HG03460 (cell line): Measurements from ENCODE around the gene PTPRG.
A peak's percentile ranks its signal among the peaks of the same experiment; 100 is the strongest.

Experiments
- ATAC-seq: cut with Tn5 transposase; IDR thresholded peaks from one replicate; pipeline ENCODE4 v1.9.1; 2021; ENCODE audit not compliant: unreplicated experiment

PTPRG gene

DNA sequence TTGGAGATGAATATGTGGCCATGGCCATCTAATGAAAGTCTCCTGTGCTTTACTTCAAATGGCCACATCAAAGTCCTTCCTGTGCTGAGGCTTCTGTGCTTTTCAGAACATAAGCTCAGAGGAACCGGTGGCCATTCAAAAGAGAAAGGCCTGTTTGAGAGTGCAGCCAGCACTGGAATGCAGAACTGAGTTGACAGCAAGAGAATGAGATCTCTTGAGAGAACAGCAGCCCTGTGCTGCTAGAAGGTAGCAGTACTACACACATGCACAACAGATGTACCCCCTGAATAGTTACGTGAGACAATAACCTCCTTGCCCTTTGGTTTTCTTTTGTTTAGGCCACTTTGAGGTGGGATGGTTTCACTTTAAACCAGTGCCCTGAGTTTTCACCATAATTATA is 292.5 kb downstream of the PTPRG start:
- no peak for ATAC-seq

- no peak for ATAC-seq
Observed at GRCh38 chr3:61855211-61855610, 293.8 kb downstream of the PTPRG start.

DNA sequence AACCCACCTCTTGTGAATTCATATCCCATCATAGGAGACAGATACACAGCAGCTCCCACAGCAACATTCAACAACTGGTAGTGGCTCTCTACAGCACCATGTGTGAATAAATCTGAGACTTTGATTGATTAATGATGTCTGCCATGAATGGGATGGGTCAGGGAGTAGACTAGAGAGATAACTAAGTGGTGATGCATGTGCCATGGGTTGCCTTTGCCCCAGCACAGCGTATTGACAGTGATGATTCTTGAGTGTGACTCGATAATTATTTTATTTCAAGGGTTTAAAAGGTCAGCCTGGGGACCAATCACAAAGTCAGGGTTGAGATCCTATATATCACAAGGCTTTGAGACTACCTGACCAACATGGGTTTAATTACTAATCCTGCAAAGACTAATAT is 295.9 kb downstream of the PTPRG start:
- ATAC-seq, result no peak

DNA sequence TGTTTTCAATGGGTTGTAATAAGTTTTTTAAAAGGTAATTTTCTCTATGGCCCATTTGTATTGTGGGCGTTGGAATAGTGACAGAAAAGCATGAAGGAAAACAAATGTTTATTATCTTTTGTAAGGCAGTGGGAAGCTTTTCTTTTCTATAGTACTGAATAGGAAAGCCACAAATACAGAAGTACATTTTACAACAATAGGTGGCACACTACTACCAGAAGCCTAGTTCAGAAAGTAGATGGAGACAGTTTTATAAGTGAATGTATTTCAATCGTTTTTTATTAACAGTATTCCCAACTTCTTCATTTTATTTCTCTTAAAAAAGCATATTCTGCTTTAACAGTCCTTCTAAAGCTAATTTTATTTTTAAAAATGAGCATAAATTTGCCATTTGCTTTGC is 296.7 kb downstream of the PTPRG start:
- no peak for ATAC-seq

GRCh38 chr3:61861410-61861809 is 300.0 kb downstream of the PTPRG start:
- no peak for ATAC-seq

DNA sequence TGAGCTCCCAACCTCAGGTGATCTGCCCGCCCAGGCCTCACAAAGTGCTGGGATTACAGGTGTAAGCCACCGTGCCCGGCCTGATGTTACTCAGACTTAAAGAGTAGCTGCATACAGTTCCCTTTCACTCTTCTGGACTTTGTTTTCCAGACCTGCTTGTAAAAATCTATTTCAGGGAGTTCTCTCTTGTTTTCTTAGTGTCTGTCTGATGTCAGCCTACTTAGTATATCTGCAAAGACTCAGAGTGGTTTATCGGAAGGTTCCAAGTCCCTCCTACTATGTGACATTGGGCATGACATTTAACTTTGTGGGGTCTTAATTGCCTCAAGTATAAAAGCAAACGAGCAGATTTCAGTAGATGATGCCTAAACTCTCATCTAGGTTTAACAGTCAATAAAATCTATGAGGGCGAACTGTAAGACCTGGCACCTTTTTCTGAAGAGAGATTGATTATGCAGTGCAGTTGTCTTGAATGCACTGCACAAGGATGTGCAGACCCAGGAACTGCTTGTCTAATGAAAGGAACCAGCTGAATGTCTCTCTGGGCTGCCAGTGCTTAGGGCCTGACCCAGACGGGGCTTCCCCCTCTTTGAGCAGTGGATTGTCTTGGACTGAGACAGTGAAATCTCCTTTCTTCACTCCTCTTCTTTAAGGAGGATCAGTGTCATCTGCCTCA is 301.4 kb downstream of the PTPRG start:
- ATAC-seq, result no peak

- no peak for ATAC-seq
Observed at GRCh38 chr3:61863579-61863978, 302.2 kb downstream of the PTPRG start.

DNA sequence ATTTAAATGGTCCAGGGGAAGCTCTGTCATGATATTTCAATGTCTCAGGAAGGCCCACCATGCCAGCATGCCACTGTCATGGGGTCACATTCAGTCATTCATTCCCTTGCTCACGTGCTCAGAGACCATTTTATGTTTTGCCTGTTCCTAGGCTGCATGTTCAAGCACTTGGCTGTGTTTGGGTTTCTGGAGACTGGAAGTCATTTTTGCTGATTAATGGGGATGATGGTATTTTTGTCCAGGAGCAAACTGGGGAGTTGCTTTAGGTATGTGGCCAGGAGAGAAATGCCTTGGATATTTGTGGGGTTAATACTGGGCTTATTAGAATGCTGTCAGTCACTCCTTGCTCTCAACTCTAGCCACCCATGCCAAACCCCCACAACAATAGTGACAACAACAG is 303.5 kb downstream of the PTPRG start:
- ATAC-seq, result no peak

GRCh38 chr3:61865466-61866152 is 304.2 kb downstream of the PTPRG start:
- ATAC-seq, result no peak

GRCh38 chr3:61866153-61866542 is 304.8 kb downstream of the PTPRG start:
- no peak for ATAC-seq

- no peak for ATAC-seq
Observed at GRCh38 chr3:61866961-61867461, 305.6 kb downstream of the PTPRG start.

DNA sequence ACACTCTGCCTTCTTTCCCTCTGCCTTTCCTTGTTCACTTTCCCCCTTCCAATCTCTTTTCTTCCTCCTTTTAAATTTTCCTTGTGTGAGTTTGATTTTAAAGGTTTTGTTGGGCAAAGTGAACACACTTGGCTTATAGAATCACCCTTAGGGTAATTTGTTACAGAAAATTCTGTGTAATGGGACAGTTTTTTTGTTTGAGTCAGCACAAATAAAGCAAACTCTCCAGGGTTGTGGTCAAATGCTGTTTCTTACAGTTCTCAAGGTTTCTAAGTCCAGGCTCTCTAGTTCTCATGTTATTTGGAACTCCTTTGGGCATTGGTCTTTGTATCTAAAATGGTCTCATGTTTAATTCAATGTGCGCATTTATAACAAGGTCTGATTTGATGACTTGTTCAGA is 307.1 kb downstream of the PTPRG start:
- ATAC-seq, result no peak

DNA sequence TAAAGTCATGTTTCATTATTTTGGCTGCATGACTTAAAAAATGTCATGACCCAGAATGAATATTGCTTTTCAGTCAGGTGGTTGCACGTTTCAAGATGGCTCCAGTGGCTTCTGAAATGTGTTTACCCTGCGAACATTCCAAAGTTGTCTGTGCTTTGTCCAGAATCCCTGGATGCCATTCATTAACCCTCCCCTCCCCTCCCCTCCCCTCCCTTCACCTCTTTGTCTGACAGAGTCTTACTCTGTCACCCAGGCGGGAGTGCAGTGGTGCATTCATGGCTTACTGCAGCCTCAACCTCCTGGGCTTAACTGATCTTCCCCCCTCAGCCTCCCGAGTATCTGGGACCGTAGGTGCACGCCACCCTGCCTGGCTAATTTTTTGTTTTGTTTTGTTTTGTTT is 308.0 kb downstream of the PTPRG start:
- no peak for ATAC-seq

DNA sequence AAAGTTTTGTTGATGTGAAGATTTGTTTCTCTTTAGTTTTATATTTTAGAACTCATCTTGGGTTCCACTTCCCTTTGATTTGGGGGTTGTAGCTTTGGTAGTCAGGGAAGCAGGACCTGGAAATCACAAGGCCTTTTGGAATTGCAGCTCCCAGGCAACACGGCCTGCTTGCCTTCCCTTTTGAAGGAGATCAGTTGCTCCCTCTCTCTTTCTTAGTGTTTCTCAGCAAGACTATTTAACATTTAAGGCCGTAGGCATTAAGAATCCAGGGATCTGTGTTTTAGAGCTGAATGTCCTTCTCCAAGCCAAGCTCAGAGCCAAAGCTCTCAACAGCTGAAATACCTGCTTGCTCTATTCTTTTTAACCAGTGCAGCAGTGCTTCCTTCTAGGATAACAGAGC is 310.3 kb downstream of the PTPRG start:
- ATAC-seq, result no peak

GRCh38 chr3:61872077-61872706 is 310.8 kb downstream of the PTPRG start:
- ATAC-seq, result no peak

GRCh38 chr3:61875046-61875844 is 313.9 kb downstream of the PTPRG start:
- ATAC-seq, result no peak

DNA sequence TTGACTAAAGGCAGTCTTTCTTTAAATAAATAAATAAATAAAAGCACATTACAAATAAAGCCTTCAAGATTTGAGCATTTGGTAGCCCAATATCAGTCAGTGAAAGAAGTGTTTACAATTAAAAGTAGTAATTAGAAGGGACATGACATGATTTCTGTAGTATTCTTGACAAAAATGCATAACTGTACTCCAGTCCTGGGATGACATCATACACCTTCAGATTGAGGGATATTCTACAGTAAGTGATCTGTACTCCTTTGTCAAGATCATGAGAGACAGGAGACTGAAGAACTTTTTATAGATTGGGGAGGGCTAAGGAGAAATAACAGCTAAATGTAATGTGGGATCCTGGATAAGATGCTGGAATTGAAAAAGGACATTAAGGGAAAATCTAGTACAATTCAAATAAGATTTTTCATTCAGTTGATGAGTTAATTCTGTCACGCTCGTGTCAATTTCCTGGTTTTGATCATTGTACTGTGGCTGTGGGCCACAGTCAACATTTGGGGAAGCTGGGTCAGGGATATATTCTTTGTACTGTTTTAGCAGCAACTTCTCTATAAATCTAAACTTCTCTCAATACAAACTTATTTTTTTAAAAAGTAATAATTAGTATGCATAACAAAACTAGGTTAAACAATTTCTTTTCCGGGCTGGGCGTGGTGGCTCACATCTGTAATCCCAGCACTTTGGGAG is 314.8 kb downstream of the PTPRG start:
- no peak for ATAC-seq

DNA sequence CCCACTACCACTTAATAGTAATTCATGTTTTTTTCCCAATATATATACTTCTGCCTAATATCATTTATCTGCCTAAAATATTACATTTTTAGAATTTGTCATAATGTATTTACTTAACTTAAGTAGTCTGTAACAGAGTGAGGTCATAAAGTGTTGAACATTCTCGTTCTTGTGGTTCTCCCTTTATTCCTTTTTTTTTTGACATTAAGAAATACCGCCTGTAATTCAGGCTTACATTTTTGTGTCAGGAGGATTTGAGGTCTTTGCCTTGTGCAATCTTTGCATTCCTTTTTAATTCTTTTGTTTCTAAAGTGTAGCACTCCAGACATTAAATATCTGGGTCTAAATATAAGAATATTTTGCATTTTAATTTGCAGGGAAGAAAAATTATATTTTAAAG is 315.4 kb downstream of the PTPRG start:
- ATAC-seq, result no peak

DNA sequence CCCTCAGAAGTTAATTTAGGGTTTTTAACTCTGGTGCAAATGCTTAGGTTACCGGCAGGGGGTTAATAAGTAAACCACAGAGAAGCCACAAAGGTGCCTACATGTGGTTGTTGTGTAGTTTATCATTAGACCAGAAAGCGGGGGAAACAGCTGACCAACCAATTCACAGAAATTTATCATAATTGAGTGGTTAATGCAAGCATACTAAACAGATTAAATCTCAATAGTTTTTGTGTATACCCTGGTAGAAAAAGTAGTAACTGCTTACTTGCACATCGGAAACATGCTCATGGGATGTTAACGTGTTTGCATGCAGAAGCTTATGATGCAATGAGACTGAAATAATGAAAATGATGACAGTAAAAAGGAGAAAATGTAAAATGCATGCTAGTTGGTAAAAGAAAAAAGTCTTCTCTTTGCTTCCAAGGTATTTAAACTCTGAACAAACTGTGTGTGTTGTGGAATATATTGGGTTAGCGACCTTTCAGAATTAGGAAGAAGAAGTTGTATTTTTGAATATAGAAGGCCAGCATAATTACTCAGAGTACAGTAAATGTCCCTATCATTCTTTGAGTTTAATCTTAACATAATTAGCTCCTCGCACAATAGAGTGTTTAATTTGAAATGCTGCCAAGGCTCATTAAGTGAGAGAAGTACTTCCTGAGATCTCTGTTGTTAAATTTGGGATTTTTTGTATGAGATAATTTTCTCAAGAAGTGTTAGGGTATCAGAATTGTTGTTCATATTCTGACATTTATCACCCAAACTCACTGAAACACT is 316.2 kb downstream of the PTPRG start:
- peak; percentile 97 for ATAC-seq

GRCh38 chr3:61882253-61882652 is 320.9 kb downstream of the PTPRG start:
- ATAC-seq, result no peak
